Caco-2 (cell line): Measurements from ENCODE around the gene TOMM70. TPM values are rescaled to one million over a fixed set of nuclear protein-coding genes. Genes with fewer than 3 reads are reported as not detected.

Experiments used
- BruUV-seq: library from RNA; stranded (reverse); fragments of 400-500 nt; replicated peaks from 2 replicates; lab custom pipeline; 2021; lab: Mats Ljungman, UMichigan
- CTCF ChIA-PET: fragments of 300-600 bp; sonication (Branson Sonifier 250); formaldehyde crosslinking; loops from one replicate; lab custom pipeline; 2022; ENCODE audit warnings: antibody characterized with exemption; lab: Charles Lee
- POLR2A ChIA-PET: fragments of 300-600 bp; sonication (Branson Sonifier 250); formaldehyde crosslinking; loops from one replicate; lab custom pipeline; 2022; ENCODE audit warnings: antibody characterized with exemption; lab: Charles Lee
- DNase-seq, 2 experiments: peaks; one replicate each; pipeline versions ENCODE4 v3.0.0 to v3.0.0-alpha.2; 2020 to 2022
- H3K27me3 ChIP-seq: replicated peaks from 2 replicates; pipeline ENCODE4 v1.6.0; 2011; ENCODE audit warnings: low read length; ENCODE audit not compliant: control insufficient read depth, insufficient read depth
- H3K36me3 ChIP-seq: 2 replicates; pipeline ENCODE4 v1.5.1; 2011; ENCODE audit warnings: low read length; ENCODE audit not compliant: control insufficient read depth, insufficient read depth
- H3K4me1 ChIP-seq: fragments of 250-450 bp; sonication (Bioruptor Pico); 2 replicates; pipeline ENCODE4 v1.5.1; 2020; ENCODE audit warnings: mild to moderate bottlenecking
- H3K4me3 ChIP-seq: 2 replicates; pipeline ENCODE4 v1.5.1; 2011; ENCODE audit warnings: low read depth, mild to moderate bottlenecking, control low read depth, low read length
- H3K9me3 ChIP-seq: fragments of 250-450 bp; sonication (Bioruptor Pico); 2 replicates; pipeline ENCODE4 v1.5.1; 2020; ENCODE audit warnings: mild to moderate bottlenecking, moderate library complexity
- H3K27ac Mint-ChIP-seq: one replicate; pipeline ENCODE4 v1.8.0; 2022; ENCODE audit warnings: mixed read lengths; ENCODE audit not compliant: unreplicated experiment
- H3K27me3 Mint-ChIP-seq: one replicate; pipeline ENCODE4 v1.8.0; 2022; ENCODE audit warnings: mixed read lengths; ENCODE audit not compliant: insufficient read depth, unreplicated experiment
- H3K36me3 Mint-ChIP-seq: one replicate; pipeline ENCODE4 v1.8.0; 2022; ENCODE audit warnings: mild to moderate bottlenecking, mixed read lengths; ENCODE audit not compliant: insufficient read depth, unreplicated experiment
- H3K4me1 Mint-ChIP-seq: one replicate; pipeline ENCODE4 v1.8.0; 2022; ENCODE audit warnings: low read depth, mixed read lengths; ENCODE audit not compliant: unreplicated experiment
- H3K4me3 Mint-ChIP-seq: one replicate; pipeline ENCODE4 v1.8.0; 2022; ENCODE audit warnings: mild to moderate bottlenecking, moderate library complexity, mixed read lengths; ENCODE audit not compliant: unreplicated experiment
- H3K9me3 Mint-ChIP-seq: one replicate; pipeline ENCODE4 v1.8.0; 2022; ENCODE audit warnings: mixed read lengths; ENCODE audit not compliant: unreplicated experiment
- intact Hi-C: fragments of 100-400 bp; cut with micrococcal nuclease; formaldehyde crosslinking; loops from one replicate; pipeline ENCODE4 v1.10.0; 2022; ENCODE audit not compliant: unreplicated experiment
- total RNA-seq: library from RNA; stranded (reverse); gene quantifications from 2 replicates; pipeline ENCODE4 v1.2.3, GENCODE V29; 2022
- TF ChIP-seq, protein P1 (sequence below), 2 experiments: fragments of 200-600 bp in 1 of 2; IDR thresholded peaks; 1 replicate in 1 of 2; 2 replicates in 1 of 2; pipeline versions ENCODE4 v1.5.1 to v1.8.0; 2011 to 2022; ENCODE audit warnings: antibody characterized with exemption in 1 of 2, control low read depth in 1 of 2, inconsistent platforms in 1 of 2, low read depth in 1 of 2, low read length in 1 of 2, mild to moderate bottlenecking in 1 of 2, moderate library complexity in 1 of 2; ENCODE audit not compliant: insufficient read depth in 1 of 2, severe bottlenecking in 1 of 2, unreplicated experiment in 1 of 2

TOMM70 gene
- total RNA-seq, 1 experiment from 2014 or later: 50.7 TPM

DNA sequence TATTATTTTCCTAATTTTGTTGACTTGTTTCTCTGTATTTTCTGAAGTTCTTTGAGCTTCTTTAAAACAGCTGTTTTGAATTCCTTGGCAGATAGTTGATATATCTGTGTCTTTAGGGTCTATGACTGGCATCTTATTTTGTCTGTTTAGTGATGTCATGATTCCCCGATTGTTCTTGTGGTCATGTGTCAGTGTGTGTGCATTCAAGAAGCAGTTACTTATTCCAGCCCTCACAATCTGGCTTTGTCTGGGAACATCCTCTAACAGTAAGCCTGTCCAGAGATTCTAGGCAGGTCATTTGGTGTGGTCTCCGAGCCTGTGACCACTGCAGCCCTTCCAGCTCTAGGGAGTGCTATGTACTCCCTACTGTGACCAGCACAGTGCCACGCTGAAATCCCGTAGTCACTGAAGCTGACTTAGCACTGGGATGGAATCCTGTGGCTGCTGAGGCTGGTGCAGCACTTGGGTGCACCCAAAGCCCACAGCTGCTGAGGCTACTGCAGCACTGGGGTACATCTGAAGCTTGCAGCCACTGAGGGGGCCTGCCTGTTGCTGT, 7.2 kb upstream of the TOMM70 start:
- ChIA-PET POLR2A (no interaction called here), CTCF (no interaction called here)
- Mint-ChIP-seq H3K9me3 (peaks cover 21% of the 10 kb centered on the region), H3K4me3 (no peak overlapping the region), H3K36me3 (no peaks in the 10 kb centered on the region), H3K27me3 (no peaks in the 10 kb centered on the region), H3K4me1 (no peaks in the 10 kb centered on the region), H3K27ac (no peak overlapping the region)
- no peaks in the 10 kb centered on the region for H3K27me3 ChIP-seq
- no peak overlapping the region for H3K4me3 ChIP-seq
- H3K9me3 ChIP-seq: no peaks in the 10 kb centered on the region; the same call in 1 of the 2 replicates
- no TSS peak for BruUV-seq
- intact Hi-C loops: no loop called here
- H3K36me3 ChIP-seq: no peaks in the 10 kb centered on the region
- no peak for DNase-seq
- peaks cover under 1% of the 10 kb centered on the region for H3K4me1 ChIP-seq
- TF ChIP-seq, protein P1, sequence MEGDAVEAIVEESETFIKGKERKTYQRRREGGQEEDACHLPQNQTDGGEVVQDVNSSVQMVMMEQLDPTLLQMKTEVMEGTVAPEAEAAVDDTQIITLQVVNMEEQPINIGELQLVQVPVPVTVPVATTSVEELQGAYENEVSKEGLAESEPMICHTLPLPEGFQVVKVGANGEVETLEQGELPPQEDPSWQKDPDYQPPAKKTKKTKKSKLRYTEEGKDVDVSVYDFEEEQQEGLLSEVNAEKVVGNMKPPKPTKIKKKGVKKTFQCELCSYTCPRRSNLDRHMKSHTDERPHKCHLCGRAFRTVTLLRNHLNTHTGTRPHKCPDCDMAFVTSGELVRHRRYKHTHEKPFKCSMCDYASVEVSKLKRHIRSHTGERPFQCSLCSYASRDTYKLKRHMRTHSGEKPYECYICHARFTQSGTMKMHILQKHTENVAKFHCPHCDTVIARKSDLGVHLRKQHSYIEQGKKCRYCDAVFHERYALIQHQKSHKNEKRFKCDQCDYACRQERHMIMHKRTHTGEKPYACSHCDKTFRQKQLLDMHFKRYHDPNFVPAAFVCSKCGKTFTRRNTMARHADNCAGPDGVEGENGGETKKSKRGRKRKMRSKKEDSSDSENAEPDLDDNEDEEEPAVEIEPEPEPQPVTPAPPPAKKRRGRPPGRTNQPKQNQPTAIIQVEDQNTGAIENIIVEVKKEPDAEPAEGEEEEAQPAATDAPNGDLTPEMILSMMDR (IDR thresholded peaks at IDR 0.05; ENCODE audit: insufficient read depth in 1 of 2, low read depth in 1 of 2, low read length in 1 of 2, severe bottlenecking in 1 of 2, unreplicated experiment in 1 of 2): no peak

DNA sequence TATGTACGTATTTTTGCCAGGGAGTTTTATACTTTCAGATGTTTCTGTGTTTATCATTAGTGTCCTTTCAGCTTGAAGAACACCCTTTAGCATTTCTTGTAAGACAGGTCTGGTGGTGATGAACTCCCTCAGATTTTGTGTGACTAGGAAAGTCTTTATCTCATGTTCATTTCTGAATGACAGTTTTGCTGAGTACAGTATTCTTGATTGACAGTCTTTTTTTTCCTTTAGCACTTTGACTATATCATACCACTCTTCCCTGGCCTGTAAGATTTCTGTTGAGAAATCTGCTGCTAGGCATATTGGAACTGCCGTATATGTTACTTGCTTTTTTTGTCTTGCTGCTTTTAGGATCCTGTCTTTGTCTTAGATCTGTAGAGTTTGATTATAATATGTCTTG, 6.3 kb upstream of the TOMM70 start:
- no peaks in the 10 kb centered on the region for H3K4me1 Mint-ChIP-seq
- Histone ChIP-seq H3K4me1 (peaks cover 5% of the 10 kb centered on the region), H3K9me3 (no peaks in the 10 kb centered on the region; the same call in 1 of the 2 replicates), H3K36me3 (no peaks in the 10 kb centered on the region), H3K27me3 (no peaks in the 10 kb centered on the region), H3K4me3 (no peak overlapping the region)
- no peaks in the 10 kb centered on the region for H3K27me3 Mint-ChIP-seq
- no TSS peak for BruUV-seq
- intact Hi-C loops: no loop called here
- CTCF ChIA-PET: no interaction called here
- no peaks in the 10 kb centered on the region for H3K36me3 Mint-ChIP-seq
- DNase-seq: no peak
- peaks cover 21% of the 10 kb centered on the region for H3K9me3 Mint-ChIP-seq
- TF ChIP-seq, protein P1 (IDR thresholded peaks at IDR 0.05; ENCODE audit: insufficient read depth in 1 of 2, low read depth in 1 of 2, low read length in 1 of 2, severe bottlenecking in 1 of 2, unreplicated experiment in 1 of 2): no peak
- no peak overlapping the region for H3K4me3 Mint-ChIP-seq
- POLR2A ChIA-PET: no interaction called here
- H3K27ac Mint-ChIP-seq: no peak overlapping the region

DNA sequence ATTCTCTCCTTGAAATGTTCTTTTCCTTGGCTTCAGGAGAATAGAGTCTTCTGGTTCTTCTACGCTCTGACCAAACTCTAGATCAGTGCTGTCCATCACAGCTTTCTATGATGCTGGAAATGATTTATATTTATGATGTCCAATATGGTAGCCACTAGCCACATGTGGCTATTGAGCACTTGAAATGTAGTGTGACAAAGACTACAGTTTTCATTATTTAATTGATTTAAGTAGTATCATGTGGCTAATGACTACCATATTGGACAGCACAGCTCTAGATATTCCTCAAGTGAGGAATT, 3.3 kb upstream of the TOMM70 start:
- peaks cover 5% of the 10 kb centered on the region for H3K4me1 ChIP-seq
- no peaks in the 10 kb centered on the region for H3K36me3 ChIP-seq
- TF ChIP-seq, protein P1 (IDR thresholded peaks at IDR 0.05; ENCODE audit: insufficient read depth in 1 of 2, low read depth in 1 of 2, low read length in 1 of 2, severe bottlenecking in 1 of 2, unreplicated experiment in 1 of 2): no peak
- Mint-ChIP-seq H3K36me3 (peaks cover 10% of the 10 kb centered on the region), H3K4me3 (no peak overlapping the region), H3K27me3 (no peaks in the 10 kb centered on the region), H3K4me1 (no peaks in the 10 kb centered on the region), H3K9me3 (peaks cover 11% of the 10 kb centered on the region), H3K27ac (no peak overlapping the region)
- no peak for DNase-seq
- no peak overlapping the region for H3K4me3 ChIP-seq
- intact Hi-C loops: loop anchor here (5.0 kb wide), 2 partner anchors 87 to 587 kb away; partner anchors contain the start of gene CMSS1
- ChIA-PET POLR2A (no interaction called here), CTCF (no interaction called here)
- no TSS peak for BruUV-seq
- no peaks in the 10 kb centered on the region for H3K27me3 ChIP-seq
- no peaks in the 10 kb centered on the region for H3K9me3 ChIP-seq
